ENCODE data around the gene CFAP69.

- TF ChIP-seq POLR2A (IDR thresholded peaks at IDR 0.05) = no peak
- TF ChIP-seq CTCF (IDR thresholded peaks at IDR 0.05) = no peak
Measured at GRCh38 chr7:90213521-90213920, 31.5 kb upstream of the CFAP69 start.
